Medulla oblongata (tissue), 1 donor: ENCODE data around the gene SRGAP1.
"Not testable (repeated sequence)": the region's sequence is repeated elsewhere in the genome, so short reads cannot be mapped to it uniquely, and the experiment has no call there.

Experiments
- DNase-seq: peaks from one replicate; pipeline ENCODE4 v3.0.0-alpha.2; 2015; ENCODE audit errors: extremely low spot score

The SRGAP1 gene

DNA sequence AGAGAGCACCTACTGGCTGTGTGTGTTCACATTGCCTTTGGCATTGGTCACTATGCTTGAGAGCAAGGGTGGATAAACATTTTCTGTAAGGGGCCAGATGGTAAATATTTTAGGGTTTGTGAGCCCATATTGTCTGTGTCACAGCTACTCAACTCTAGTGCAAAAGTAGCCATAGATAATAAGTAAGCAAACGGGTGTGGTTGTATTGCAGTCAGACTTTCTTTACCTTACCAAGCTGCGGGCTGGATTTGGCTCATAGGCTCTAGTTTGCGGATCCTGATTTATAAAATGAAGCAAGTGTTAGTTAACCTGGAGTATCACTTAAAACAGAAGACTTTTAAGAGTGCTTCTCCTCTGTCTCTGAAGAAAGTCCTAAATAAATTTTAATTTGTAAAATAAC, 208.6 kb downstream of the SRGAP1 start:
- no peak for DNase-seq

DNA sequence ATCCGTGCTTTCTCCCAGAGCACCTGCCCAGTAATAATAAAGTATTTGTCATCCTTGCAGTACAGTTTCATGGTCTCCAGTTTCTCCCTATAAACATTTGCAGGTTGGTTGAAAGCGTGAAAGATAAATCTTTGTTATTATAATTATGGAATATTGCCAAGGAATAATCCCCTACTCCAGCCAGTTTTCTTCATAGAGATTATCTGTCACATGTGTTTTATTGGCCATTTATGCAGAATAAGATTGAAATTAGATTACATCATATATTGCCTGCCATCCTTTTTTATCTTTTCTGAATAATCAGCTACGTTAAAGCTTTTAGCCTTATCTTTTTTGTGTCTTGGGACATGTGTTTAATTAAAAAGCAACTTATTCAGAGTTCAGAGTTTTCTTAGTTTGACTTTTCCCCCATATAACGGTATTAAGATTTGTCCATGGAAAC, 209.6 kb downstream of the SRGAP1 start:
- DNase-seq = no peak

DNA sequence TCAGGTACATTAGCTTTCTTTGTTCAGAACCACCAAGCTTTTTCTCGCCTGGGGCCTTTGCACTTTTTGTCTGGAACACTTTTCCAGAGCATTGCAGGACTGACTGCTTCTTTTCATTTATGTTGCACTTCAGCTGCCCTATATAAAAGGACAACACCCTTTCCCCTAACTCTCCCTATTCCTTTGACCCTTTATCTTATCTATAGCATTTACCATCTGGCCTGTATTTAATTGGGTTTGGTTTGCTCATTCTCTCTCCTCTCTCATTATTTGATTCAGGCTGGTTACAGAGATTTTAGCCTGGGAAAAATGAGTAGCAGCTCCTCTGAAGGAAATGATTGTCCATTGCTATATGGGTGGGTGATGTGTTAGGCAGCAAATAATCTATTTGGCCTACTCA, 212.2 kb downstream of the SRGAP1 start:
- no peak for DNase-seq

GRCh38 chr12:64057706-64058105, 213.2 kb downstream of the SRGAP1 start:
- DNase-seq = no peak

- peak; percentile 27 for DNase-seq
Observed at GRCh38 chr12:64058541-64059265, 214.2 kb downstream of the SRGAP1 start.

GRCh38 chr12:64059685-64060084, 215.2 kb downstream of the SRGAP1 start:
- peak; percentile 53 for DNase-seq

DNA sequence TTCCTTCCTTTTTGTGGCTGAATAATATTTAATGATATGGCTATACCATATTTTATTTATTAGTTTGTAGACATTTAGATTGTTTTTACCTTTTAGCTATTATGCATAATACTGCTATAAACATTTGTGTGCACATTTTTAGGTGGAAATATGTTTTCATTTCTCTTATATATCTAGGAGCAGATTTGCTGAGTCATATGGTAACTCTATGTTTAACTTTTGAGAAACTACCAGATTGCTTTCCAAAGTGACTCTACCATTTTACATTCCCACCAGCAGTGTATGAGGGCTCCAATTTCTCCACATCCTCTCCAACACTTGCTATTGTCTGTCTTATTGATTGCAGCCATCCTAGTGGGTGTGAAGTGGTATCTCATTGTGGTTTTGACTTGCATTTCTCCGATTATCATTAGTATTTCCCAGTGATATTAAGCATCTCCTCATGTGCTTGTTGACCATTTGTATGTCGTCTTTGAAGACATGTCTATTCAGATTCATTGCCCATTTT, 217.4 kb downstream of the SRGAP1 start:
- DNase-seq = no peak

DNA sequence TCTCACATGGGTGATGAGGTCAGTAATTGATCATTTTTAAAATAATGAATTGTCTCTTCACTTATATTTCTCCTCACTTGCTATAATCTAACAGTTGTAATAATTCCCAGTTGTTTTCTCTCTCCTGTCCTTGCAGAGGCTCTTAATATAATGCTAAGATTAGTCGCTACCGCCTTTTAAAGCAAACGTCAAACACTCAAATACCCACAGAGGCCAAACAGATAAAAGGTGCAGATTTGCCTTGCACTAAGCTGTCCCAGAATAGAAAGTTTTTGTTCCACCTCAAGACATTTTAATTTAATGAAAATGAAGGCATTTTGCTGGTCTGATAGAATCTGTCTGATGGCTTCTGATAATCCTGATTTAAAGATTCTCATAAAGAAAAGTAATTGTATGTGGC, 218.6 kb downstream of the SRGAP1 start:
- no peak for DNase-seq

GRCh38 chr12:64064240-64064639, 219.7 kb downstream of the SRGAP1 start:
- DNase-seq = no peak

- DNase-seq = no peak
Observed at GRCh38 chr12:64064706-64065105, 220.2 kb downstream of the SRGAP1 start.

DNA sequence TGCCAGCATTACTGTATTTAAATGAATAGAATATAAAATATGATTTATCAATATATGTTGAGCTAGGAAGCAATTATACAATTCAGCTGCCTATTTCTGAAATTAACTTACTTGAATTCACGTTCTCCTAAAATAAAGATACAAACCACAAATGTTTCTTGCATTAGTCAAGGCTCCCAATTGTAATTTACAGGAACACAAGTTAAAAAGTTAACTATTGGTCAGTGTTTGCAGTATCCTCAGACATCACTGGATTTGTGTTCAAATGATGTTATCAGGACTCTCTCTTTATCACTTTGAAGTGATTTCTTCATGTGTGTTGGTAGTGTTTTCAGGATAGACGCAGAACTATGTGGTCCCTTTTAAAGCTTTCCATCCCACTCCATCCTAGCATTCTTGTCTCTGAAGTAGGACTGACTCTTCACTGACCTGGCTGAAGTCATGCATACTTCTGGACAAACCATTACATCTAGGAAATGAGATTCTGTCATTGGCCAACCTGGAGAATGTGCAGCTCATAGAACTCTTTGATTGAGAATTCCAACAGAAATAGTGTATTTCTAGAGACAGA, 221.5 kb downstream of the SRGAP1 start:
- DNase-seq = no peak

DNA sequence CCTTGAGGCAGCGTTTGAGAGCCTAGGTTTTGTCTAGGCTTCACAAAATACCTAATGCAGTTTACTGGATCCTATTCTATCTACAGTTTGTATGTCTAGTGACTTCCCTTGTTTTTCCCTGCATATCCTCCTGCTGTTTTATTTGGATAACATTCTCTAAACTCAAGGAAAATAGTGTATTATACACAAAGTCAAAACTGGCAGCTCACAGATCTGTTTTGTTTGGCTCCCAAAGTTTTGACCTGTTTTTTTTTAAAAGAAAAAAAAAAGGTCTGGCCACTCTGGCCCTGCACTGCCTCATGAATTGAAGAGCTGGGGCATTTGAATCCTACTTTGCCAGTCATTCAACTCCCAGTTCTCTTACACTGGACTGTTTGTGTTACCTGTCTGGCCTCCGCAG, 222.3 kb downstream of the SRGAP1 start:
- no peak for DNase-seq

DNA sequence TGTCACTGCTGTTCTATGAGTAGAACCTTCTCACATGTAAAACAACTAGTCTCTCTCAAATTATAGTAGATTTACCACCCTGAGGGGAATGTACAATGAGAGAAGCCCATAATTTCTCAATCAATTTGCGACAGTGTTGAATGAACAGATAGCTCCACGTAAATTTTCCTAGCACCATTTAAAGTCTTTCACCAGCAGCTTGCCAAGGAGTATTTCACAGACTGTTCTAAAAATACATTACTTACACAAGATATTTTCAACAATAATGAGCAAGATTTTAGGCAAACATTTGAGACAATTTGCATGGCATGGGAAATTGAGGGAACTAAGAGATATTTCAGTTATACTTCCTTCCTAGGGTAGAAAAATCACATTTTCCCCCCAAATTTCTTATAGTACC, 226.0 kb downstream of the SRGAP1 start:
- DNase-seq = no peak

GRCh38 chr12:64072916-64073575, 228.5 kb downstream of the SRGAP1 start:
- DNase-seq = no peak

GRCh38 chr12:64076565-64076964, 232.1 kb downstream of the SRGAP1 start:
- DNase-seq = not testable (repeated sequence)

GRCh38 chr12:64077922-64078321, 233.4 kb downstream of the SRGAP1 start:
- DNase-seq = no peak

DNA sequence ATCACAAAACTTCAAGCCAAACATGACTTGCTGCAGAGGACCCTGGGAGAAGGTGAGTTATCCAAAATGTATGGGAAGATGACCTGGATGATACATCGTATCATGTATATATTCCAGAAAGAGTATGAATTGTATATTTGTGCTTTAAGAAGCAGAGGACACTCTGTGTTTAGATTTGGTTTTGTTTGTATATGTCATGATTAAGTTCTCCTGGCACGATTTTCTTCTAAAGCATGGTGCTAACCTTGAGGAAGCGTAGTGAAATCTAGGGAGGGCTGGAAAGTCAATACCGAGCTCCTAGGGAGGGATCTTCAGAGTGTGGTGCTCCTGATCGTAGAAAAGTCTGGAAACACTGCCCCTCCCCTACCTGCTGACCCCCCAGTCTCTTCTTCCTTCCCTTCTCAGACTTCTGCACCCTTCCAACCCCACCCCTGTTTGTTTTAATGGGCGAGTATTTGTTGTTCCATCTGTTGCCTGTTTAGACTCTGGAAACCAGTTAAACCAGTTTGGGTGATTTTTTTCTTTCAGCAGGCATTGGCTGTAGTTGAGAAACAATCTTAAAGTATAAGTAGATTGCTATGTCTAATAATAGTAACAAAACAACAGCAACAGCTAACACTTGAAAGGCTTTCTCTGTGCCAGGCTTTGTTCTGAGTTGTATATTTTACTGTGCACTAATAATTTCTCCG, 236.0 kb downstream of the SRGAP1 start:
- no peak for DNase-seq

DNA sequence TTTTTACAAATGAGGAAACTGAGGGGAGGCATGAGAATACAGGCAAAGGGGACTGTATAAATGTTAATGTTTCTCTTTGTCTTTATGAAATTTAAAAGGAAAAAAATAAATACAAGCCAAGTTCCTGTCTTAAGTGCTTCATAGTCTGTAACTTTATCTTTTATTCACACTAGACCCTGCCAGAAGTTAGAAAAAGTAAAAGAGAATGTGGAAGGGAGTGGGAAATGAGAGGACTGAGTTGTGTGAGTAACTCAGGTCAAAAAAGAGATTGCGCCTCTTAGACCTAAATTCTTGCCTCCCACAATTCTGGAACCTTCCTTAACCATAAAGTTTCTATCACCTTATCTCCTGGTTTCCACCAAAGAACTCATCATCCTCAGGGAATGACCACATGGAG, 236.5 kb downstream of the SRGAP1 start:
- no peak for DNase-seq

GRCh38 chr12:64082116-64082515, 237.6 kb downstream of the SRGAP1 start:
- DNase-seq = no peak

- no peak for DNase-seq
Observed at GRCh38 chr12:64082866-64083268, 238.4 kb downstream of the SRGAP1 start.

DNA sequence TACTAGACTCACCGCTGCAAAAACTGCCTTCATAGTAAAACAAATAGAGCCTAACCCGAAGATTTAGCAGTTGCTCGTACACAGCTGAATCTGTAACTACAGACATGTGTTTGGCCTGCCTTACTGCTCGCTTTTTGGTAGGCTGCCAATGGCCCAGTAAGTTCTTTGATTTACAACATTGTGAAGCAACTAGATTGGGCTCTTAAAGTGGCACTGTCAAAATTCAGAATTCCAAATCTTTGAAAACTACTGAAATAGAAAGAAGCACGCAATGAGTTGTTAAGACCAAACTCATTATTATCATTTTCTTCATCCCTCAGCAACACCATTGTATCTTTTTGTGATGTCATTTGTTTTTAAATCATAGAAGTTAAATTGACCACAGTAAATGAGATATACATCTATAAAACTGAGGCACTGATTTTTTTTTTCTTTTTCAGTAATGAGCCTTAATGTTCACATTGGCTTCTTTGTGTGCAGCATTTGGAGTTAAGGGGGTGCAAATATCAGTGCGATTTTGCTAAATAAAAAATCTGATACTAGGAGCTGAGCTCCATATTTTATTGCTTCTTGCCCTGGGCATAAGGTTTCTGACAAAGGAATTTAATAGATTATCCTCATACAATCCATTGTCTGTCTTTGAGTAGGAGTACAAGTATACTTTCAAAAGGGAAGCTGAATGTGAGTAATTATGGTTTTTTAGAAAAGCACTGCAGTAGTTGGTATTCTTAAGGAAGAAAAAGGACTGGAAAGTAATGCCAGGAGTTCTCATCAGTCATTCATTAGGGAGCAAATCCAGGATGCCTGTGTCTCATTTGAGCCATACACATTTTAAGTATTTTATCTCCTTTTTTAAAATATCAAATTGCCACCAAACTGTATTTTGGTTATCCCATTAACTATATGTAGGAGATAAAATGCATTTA, 239.0 kb downstream of the SRGAP1 start:
- DNase-seq = peak; percentile 91
